K562 (cell line): ENCODE measurements around the gene GDAP2. TPM values are rescaled to one million over a fixed set of nuclear protein-coding genes. Genes with fewer than 3 reads are reported as not detected.

Source experiments
- ATAC-seq: fragments of 200-7000 bp; cut with Tn5 transposase; 3 replicates; pipeline ENCODE4 v1.9.1; 2020; ENCODE audit warnings: moderate library complexity
- BruUV-seq: library from RNA; stranded (reverse); fragments of 400-500 nt; replicated peaks from 2 replicates; lab custom pipeline; 2021; lab: Mats Ljungman, UMichigan
- CTCF ChIA-PET: fragments of 300-600 bp; formaldehyde crosslinking; extraction: SDS; loops from one replicate; lab custom pipeline; 2021; ENCODE audit warnings: low intra/inter-chr PET ratio; lab: Yijun Ruan, JAX
- POLR2A ChIA-PET: fragments of 300-600, 350-650 bp; sonication (Branson Sonifier 250); formaldehyde crosslinking; extraction: SDS; loops from one replicate; lab custom pipeline; 2021; ENCODE audit warnings: antibody characterized with exemption, inconsistent platforms; lab: Yijun Ruan, JAX
- DNase-seq, 4 experiments: peaks; one replicate each; pipeline versions ENCODE4 v3.0.0 to v3.0.0-alpha.2; 2011 to 2018; ENCODE audit warnings: low spot score in 3 of 4, mixed read lengths in 3 of 4; ENCODE audit errors: extremely low read depth in 1 of 4
- FAIRE-seq: peaks from 2 replicates; lab custom pipeline; 2011; peaks lifted over from hg19 to GRCh38; lab: Jason Lieb, UNC
- H2AFZ ChIP-seq: 2 replicates; pipeline ENCODE4 v1.6.0; 2011; ENCODE audit warnings: low read depth, low read length, control low read depth, inconsistent platforms
- H3K27ac ChIP-seq: fragments of 200-600 bp; 3 replicates; pipeline ENCODE4 v1.8.0; 2011; ENCODE audit warnings: low read depth, mild to moderate bottlenecking, control low read depth, inconsistent platforms, low read length, moderate library complexity, mixed read lengths; ENCODE audit errors: extremely low read depth
- H3K27me3 ChIP-seq, 2 experiments: fragments of 300-600 bp in 1 of 2; 2 replicates in 1 of 2; 3 replicates in 1 of 2; pipeline versions ENCODE4 v1.6.0 to v1.8.0; 2011; ENCODE audit warnings: inconsistent platforms in 2 of 2, low read length in 2 of 2, mild to moderate bottlenecking in 1 of 2, mixed read lengths in 1 of 2, moderate library complexity in 1 of 2; ENCODE audit not compliant: control insufficient read depth in 2 of 2, insufficient read depth in 2 of 2
- H3K36me3 ChIP-seq: fragments of 300-600 bp; 3 replicates; pipeline ENCODE4 v1.8.0; 2011; ENCODE audit warnings: mild to moderate bottlenecking, low read length, inconsistent platforms; ENCODE audit not compliant: control insufficient read depth, insufficient read depth
- H3K4me1 ChIP-seq, 2 experiments: fragments of 200-600 bp in 1 of 2; replicated peaks in 1 of 2; 2 replicates in 1 of 2; 3 replicates in 1 of 2; pipeline versions ENCODE4 v1.5.1 to v1.8.0; 2011; ENCODE audit warnings: inconsistent platforms in 2 of 2, low read length in 2 of 2, mild to moderate bottlenecking in 1 of 2, mixed read lengths in 1 of 2, moderate library complexity in 1 of 2; ENCODE audit not compliant: control insufficient read depth in 2 of 2, insufficient read depth in 2 of 2
- H3K4me2 ChIP-seq: 2 replicates; pipeline ENCODE4 v1.6.1; 2011; ENCODE audit warnings: low read length, control low read depth, inconsistent platforms, mixed read lengths; ENCODE audit not compliant: insufficient read depth
- H3K4me3 ChIP-seq: fragments of 200-600 bp; sonication (generic), shearing (Covaris generic); 2 replicates; pipeline ENCODE4 v1.5.1; 2016; ENCODE audit warnings: control low read depth, inconsistent platforms
- H3K79me2 ChIP-seq: fragments of 200-600 bp; 3 replicates; pipeline ENCODE4 v1.8.0; 2011; ENCODE audit warnings: low read length, inconsistent platforms; ENCODE audit not compliant: control insufficient read depth, insufficient read depth
- H3K9ac ChIP-seq, 2 experiments: 2 replicates each; pipeline versions ENCODE4 v1.6.0 to v1.6.1; 2011; ENCODE audit warnings: low read depth in 2 of 2, low read length in 2 of 2, control low read depth in 1 of 2, inconsistent platforms in 1 of 2, mild to moderate bottlenecking in 1 of 2, mixed read lengths in 1 of 2; ENCODE audit not compliant: insufficient read depth in 1 of 2
- H3K9me1 ChIP-seq: one replicate; pipeline ENCODE4 v1.6.0; 2011; ENCODE audit warnings: inconsistent platforms, mild to moderate bottlenecking, low read length, moderate library complexity; ENCODE audit not compliant: control insufficient read depth, insufficient read depth
- H3K9me3 ChIP-seq: replicated peaks from 2 replicates; pipeline ENCODE4 v1.5.1; 2011; ENCODE audit warnings: low read depth, low read length, inconsistent platforms; ENCODE audit not compliant: control insufficient read depth, insufficient read depth
- H4K20me1 ChIP-seq: replicated peaks from 2 replicates; pipeline ENCODE4 v1.6.1; 2011; ENCODE audit warnings: low read length, inconsistent platforms, mixed read lengths; ENCODE audit not compliant: control insufficient read depth, insufficient read depth
- CBX2 ChIP-seq: fragments of 200-600 bp; sonication (generic); IDR thresholded peaks from one replicate; pipeline ENCODE4 v1.6.1; 2012; ENCODE audit warnings: mild to moderate bottlenecking, low read length, inconsistent platforms; ENCODE audit not compliant: insufficient read depth, poor library complexity, severe bottlenecking
- FOXA3 ChIP-seq, 2 experiments: fragments of 450-650 bp in 1 of 2; sonication (generic) in 1 of 2; formaldehyde crosslinking; IDR thresholded peaks in 1 of 2; conservative IDR thresholded peaks in 1 of 2; 2 replicates each; pipeline versions ENCODE4 v1.4.0 to v1.8.0; 2020 to 2022; ENCODE audit warnings: mild to moderate bottlenecking in 2 of 2, missing genetic modification reagents in 1 of 2
- GMEB1 ChIP-seq: fragments of 250-450 bp; sonication (Bioruptor Pico); IDR thresholded peaks from 2 replicates; pipeline ENCODE4 v1.4.0; 2020; ENCODE audit warnings: mild to moderate bottlenecking
- HNRNPH1 ChIP-seq: fragments of 200-400 bp; formaldehyde crosslinking; optimal IDR thresholded peaks from 2 replicates; pipeline ENCODE3; 2017; ENCODE audit warnings: low read depth, mild to moderate bottlenecking, low read length, moderate library complexity
- MED1 ChIP-seq: sonication (generic); formaldehyde crosslinking; IDR thresholded peaks from 2 replicates; pipeline ENCODE4 v1.8.1; 2023; ENCODE audit warnings: missing genetic modification reagents, borderline replicate concordance
- MEF2A ChIP-seq: IDR thresholded peaks from 2 replicates; pipeline ENCODE4 v1.6.1; 2011; ENCODE audit warnings: low read depth, mild to moderate bottlenecking, low read length, moderate library complexity; ENCODE audit not compliant: control insufficient read depth
- MTA1 ChIP-seq: fragments of 450-650 bp; IDR thresholded peaks from 2 replicates; pipeline ENCODE4 v1.6.1; 2017; ENCODE audit warnings: borderline replicate concordance
- MXI1 ChIP-seq: IDR thresholded peaks from 2 replicates; pipeline ENCODE4 v1.6.1; 2011; ENCODE audit warnings: low read depth, mild to moderate bottlenecking, improper control_type of control experiment, low read length
- NEUROD1 ChIP-seq: fragments of 150-350 bp; IDR thresholded peaks from 2 replicates; pipeline ENCODE4 v1.6.1; 2014; ENCODE audit warnings: borderline replicate concordance, low read length, low read depth; ENCODE audit not compliant: partially characterized antibody
- NR2C1 ChIP-seq, 2 experiments: fragments of 450-650 bp; IDR thresholded peaks; 2 replicates each; pipeline ENCODE4 v1.6.1; 2017; ENCODE audit warnings: mild to moderate bottlenecking in 2 of 2, antibody characterized with exemption in 1 of 2, inconsistent platforms in 1 of 2, missing compliant biosample characterization in 1 of 2, missing genetic modification characterization in 1 of 2
- PHB ChIP-seq: fragments of 250-450 bp; sonication (Bioruptor Pico); IDR thresholded peaks from 2 replicates; pipeline ENCODE4 v1.5.0; 2021
- PTRF ChIP-seq: fragments of 450-650 bp; IDR thresholded peaks from 2 replicates; pipeline ENCODE4 v1.6.1; 2016; ENCODE audit warnings: mild to moderate bottlenecking, missing genetic modification characterization, missing compliant biosample characterization
- PTTG1 ChIP-seq: fragments of 450-650 bp; IDR thresholded peaks from 2 replicates; pipeline ENCODE4 v1.6.1; 2016; ENCODE audit warnings: low read depth, mild to moderate bottlenecking, missing genetic modification characterization, missing compliant biosample characterization
- TCF7L2 ChIP-seq: fragments of 150-350 bp; IDR thresholded peaks from 2 replicates; pipeline ENCODE4 v1.6.1; 2016; ENCODE audit warnings: low read depth, mild to moderate bottlenecking, low read length, moderate library complexity
- TRIM28 ChIP-seq: fragments of 450-650 bp; IDR thresholded peaks from 2 replicates; pipeline ENCODE4 v1.6.1; 2017
- ZNF217 ChIP-seq: sonication (generic); formaldehyde crosslinking; IDR thresholded peaks from 2 replicates; pipeline ENCODE4 v1.8.0; 2022; ENCODE audit warnings: mild to moderate bottlenecking, missing genetic modification reagents
- ZNF232 ChIP-seq: sonication (generic); formaldehyde crosslinking; IDR thresholded peaks from 2 replicates; pipeline ENCODE4 v1.8.0; 2022; ENCODE audit warnings: mild to moderate bottlenecking, missing genetic modification reagents
- ZNF695 ChIP-seq: fragments of 450-650 bp; formaldehyde crosslinking; IDR thresholded peaks from 2 replicates; pipeline ENCODE4 v1.4.0; 2020; ENCODE audit warnings: mild to moderate bottlenecking, moderate library complexity
- WGBS: fragments of 100-300 bp; shearing (Covaris generic); methylation state at CpG from one replicate; pipeline ENCODE4 v1.1.6; 2016; ENCODE audit warnings: low coverage, mixed read lengths; ENCODE audit not compliant: insufficient coverage; ENCODE audit errors: missing lambda C conversion rate; 5-methylcytosine and 5-hydroxymethylcytosine counted together
- in situ Hi-C: fragments of 300-500 bp; cut with MboI; formaldehyde crosslinking; loops from 4 replicates; pipeline ENCODE4 v1.15.0; 2018; ENCODE audit warnings: inconsistent platforms, mixed read lengths
- intact Hi-C: fragments of 100-400 bp; cut with micrococcal nuclease; formaldehyde crosslinking; loops from 2 replicates; pipeline ENCODE4 v1.14.2; 2022
- polyA plus RNA-seq, 8 experiments: library from polyadenylated mRNA; depleted of rRNA in 4 of 8; stranded (reverse) in 5 of 8; unstranded in 3 of 8; fragments of >200 nt; fragmentation: Nextera tagmentation in 2 of 8; fragmentation: Illumina TruSeq in 1 of 8; extraction: Ambion mirVana in 2 of 8; extraction: Trizol in 1 of 8; gene quantifications; 2 replicates each; pipeline versions ENCODE4 v1.2.1 to v1.2.3, GENCODE V29; 2011 to 2014; ENCODE audit warnings: inconsistent platforms in 1 of 8, missing spikeins in 1 of 8
- total RNA-seq, 7 experiments: library from RNA; depleted of rRNA in 6 of 7; stranded (reverse); fragments of >200 nt in 6 of 7; fragmentation: Illumina TruSeq in 2 of 7; extraction: Trizol in 2 of 7; gene quantifications; 2 replicates each; pipeline versions ENCODE4 v1.2.1 to v1.2.3, GENCODE V29; 2011 to 2021; ENCODE audit warnings: low replicate concordance in 1 of 7

GDAP2 gene
- total and polyA plus RNA-seq, 9 of the 15 experiments (the other 6 are each of a cell fraction or from before 2014, with no cell fraction given) = 4.1 to 23.1 (median 13.2) TPM

- WGBS = 0% methylated on average over 1 of the region's 1 CpG
- Histone ChIP-seq H3K79me2 (no peaks in the 10 kb centered on the region), H3K27me3 (no peaks in the 10 kb centered on the region; a peak in 1 of 5 replicates), H3K4me3 (no peak overlapping the region), H3K9me3 (0 out of 2 replicates have a peak, but pooled peaks cover 6% of the 10 kb centered on the region), H3K9me1 (no peaks in the 10 kb centered on the region), H3K4me1 (peaks cover 0 to 6% of the 10 kb centered on the region in 2 experiments; a peak in 3 of 5 replicates), H3K4me2 (no peak overlapping the region), H3K9ac (no peak overlapping the region), H4K20me1 (no peaks in the 10 kb centered on the region), H3K27ac (no peak overlapping the region), H2AFZ (no peak overlapping the region), H3K36me3 (no peaks in the 10 kb centered on the region)
- FAIRE-seq (no peak), DNase-seq (no peak), ATAC-seq (no peak)
- ChIA-PET CTCF (no interaction called here), POLR2A (interaction anchor here (0.6 kb wide), 1 partner anchor 21 kb away, joined by 3 read pairs; no protein-coding TSS in a partner anchor)
- in situ Hi-C loops = no loop called here
- intact Hi-C loops = no loop called here
- no TSS peak for BruUV-seq
- TF ChIP-seq MXI1 (no peak), NR2C1 (IDR thresholded peaks at IDR 0.05) (no peak), NR2C1 (tag; IDR thresholded peaks at IDR 0.05) (no peak), FOXA3 (CRISPR knock-in tag; conservative IDR thresholded peaks at IDR 0.05 in 1 of 2, IDR thresholded peaks at IDR 0.05 in 1 of 2) (no peak), ZNF695 (no peak), MTA1 (no peak), PHB (CRISPR knock-in tag) (no peak), GMEB1 (CRISPR knock-in tag) (no peak), MED1 (CRISPR knock-in tag) (no peak), HNRNPH1 (no peak), PTTG1 (tag) (no peak), ZNF232 (no peak), MEF2A (no peak), ZNF217 (CRISPR knock-in tag) (no peak), TRIM28 (no peak), PTRF (no peak), NEUROD1 (no peak), TCF7L2 (no peak), CBX2 (no peak)
Observed at GRCh38 chr1:117824616-117825015, 104.8 kb downstream of the GDAP2 start.
